ENCODE measurements around the gene WNT3.

Gene WNT3

GRCh38 chr17:46827274-46827673 lies 8.8 kb upstream of the WNT3 start:
- Histone ChIP-seq H3K27ac (no peak overlapping the region), H3K4me3 (no peak overlapping the region)
- TF ChIP-seq CTCF (IDR thresholded peaks at IDR 0.05), result no peak
- no peak for DNase-seq (ENCODE audit: low spot score)

GRCh38 chr17:46826116-46826515 lies 7.6 kb upstream of the WNT3 start:
- DNase-seq (ENCODE audit: low spot score), result no peak
- TF ChIP-seq CTCF (IDR thresholded peaks at IDR 0.05), result no peak
- H3K4me3 ChIP-seq, result no peak overlapping the region
- no peak overlapping the region for H3K27ac ChIP-seq

- H3K4me3 ChIP-seq, result no peak overlapping the region
- no peak for TF ChIP-seq CTCF (IDR thresholded peaks at IDR 0.05)
- H3K27ac ChIP-seq, result no peak overlapping the region
- no peak for DNase-seq (ENCODE audit: low spot score)
Observed at GRCh38 chr17:46823657-46824056, 5.2 kb upstream of the WNT3 start.

- H3K4me3 ChIP-seq, result no peak overlapping the region
- TF ChIP-seq CTCF (IDR thresholded peaks at IDR 0.05), result no peak
- DNase-seq (ENCODE audit: low spot score), result no peak
- H3K27ac ChIP-seq, result no peak overlapping the region
Observed at GRCh38 chr17:46822388-46822921, 4.0 kb upstream of the WNT3 start.

- no peak overlapping the region for H3K27ac ChIP-seq
- no peak for DNase-seq (ENCODE audit: low spot score)
- no peak overlapping the region for H3K4me3 ChIP-seq
- no peak for TF ChIP-seq CTCF (IDR thresholded peaks at IDR 0.05)
Observed at GRCh38 chr17:46821482-46822387, 3.2 kb upstream of the WNT3 start.

GRCh38 chr17:46820592-46821450 lies 2.3 kb upstream of the WNT3 start:
- Histone ChIP-seq H3K4me3 (no peak overlapping the region), H3K27ac (no peak overlapping the region)
- TF ChIP-seq CTCF (IDR thresholded peaks at IDR 0.05), result no peak
- DNase-seq (ENCODE audit: low spot score), result no peak
